Heart right ventricle (tissue), 16 donors: ENCODE results near the gene UTP25. TPM values are rescaled to one million over a fixed set of nuclear protein-coding genes. Genes with fewer than 3 reads are reported as not detected.
"Not testable (repeated sequence)": the region's sequence is repeated elsewhere in the genome, so short reads cannot be mapped to it uniquely, and the experiment has no call there.

Source experiments
- ATAC-seq, 8 donors: fragments of 200-7000 bp; cut with Tn5 transposase; one replicate each; pipeline ENCODE4 v1.9.1; 2020; ENCODE audit warnings: mild to moderate bottlenecking in 8 of 8, moderate library complexity in 8 of 8, moderate number of reproducible peaks in 1 of 8
- DNase-seq, 2 donors: peaks; one replicate each; pipeline ENCODE4 v3.0.0-alpha.2; 2020
- H3K27ac ChIP-seq, 10 donors: fragments of 200-600 bp; sonication (generic) in 2 of 10; one replicate each; pipeline versions ENCODE4 v1.5.0 to v1.8.0; 2020 to 2022; ENCODE audit warnings: mild to moderate bottlenecking in 3 of 10
- H3K27me3 ChIP-seq, 7 donors: fragments of 200-600 bp; one replicate each; pipeline ENCODE4 v1.8.0; 2021 to 2022; ENCODE audit warnings: mild to moderate bottlenecking in 2 of 7
- H3K36me3 ChIP-seq, 9 donors: fragments of 200-600 bp; sonication (generic) in 1 of 9; one replicate each; pipeline versions ENCODE4 v1.5.0 to v1.8.0; 2020 to 2022; ENCODE audit warnings: mild to moderate bottlenecking in 2 of 9
- H3K4me1 ChIP-seq, 9 donors: fragments of 200-600 bp; sonication (generic) in 1 of 9; one replicate each; pipeline versions ENCODE4 v1.5.0 to v1.8.0; 2020 to 2022; ENCODE audit warnings: mild to moderate bottlenecking in 4 of 9
- H3K4me3 ChIP-seq, 10 donors: fragments of 200-600 bp; sonication (generic) in 2 of 10; one replicate each; pipeline versions ENCODE4 v1.5.0 to v1.8.0; 2020 to 2022; ENCODE audit warnings: mild to moderate bottlenecking in 7 of 10, moderate library complexity in 2 of 10
- H3K9me3 ChIP-seq, 11 donors: fragments of 200-600 bp in 10 of 11; sonication (generic) in 2 of 11; one replicate each; pipeline versions ENCODE4 v1.5.0 to v1.8.0; 2013 to 2022; ENCODE audit warnings: mild to moderate bottlenecking in 2 of 11, control low read depth in 1 of 11, moderate library complexity in 1 of 11
- WGBS, 2 donors: extraction: QIAGEN DNeasy Blood & Tissue Kit; methylation state at CpG; one replicate each; pipeline ENCODE4 v1.1.7; 2013; ENCODE audit warnings: inconsistent platforms in 1 of 2; 5-methylcytosine and 5-hydroxymethylcytosine counted together
- intact Hi-C, 10 donors: fragments of 100-400 bp; cut with DNase I; formaldehyde crosslinking; loops; one replicate each; pipeline versions ENCODE4 v1.11.1 to v1.14.2; 2022
- polyA plus RNA-seq, 2 donors: library from polyadenylated mRNA; stranded (reverse); fragments of 200-250 nt; gene quantifications; one replicate each; pipeline ENCODE4 v1.2.3, GENCODE V29; 2013
- total RNA-seq, 10 donors: library from RNA; stranded (reverse); fragmentation: NEBNext Ultra II Directional in 3 of 10; extraction: Animal tissue kit (Norgen Biotek cat#: 25700) in 3 of 10; gene quantifications; one replicate each; pipeline versions ENCODE4 v1.2.1 to v1.2.4, GENCODE V29; 2021 to 2023
- TF ChIP-seq, protein P1 (sequence below), 9 donors: fragments of 200-600 bp; sonication (generic) in 2 of 9; IDR thresholded peaks; one replicate each; pipeline versions ENCODE4 v1.5.0 to v1.8.0; 2021 to 2022; ENCODE audit warnings: antibody characterized with exemption in 9 of 9, mild to moderate bottlenecking in 5 of 9, moderate library complexity in 1 of 9
- donor health status: Arrhythmogenic right ventricular cardiomyopathy.
- donor health status: ischemic (EF 13 %, LVEDD 7.1; RV severe dilation, severe dysfunction).
- donor health status: healthy with polysubstance abuse.
- donor health status: DM: no; HTN: yes; CAD: no.
- donor health status: DM: no; HTN: no; CAD: no.
- donor health status: ischemic (EF 25% LVEDD 6.9; RV normal size, moderate dysfunction).
- donor health status: ischemic (EF 25% LVEDD 5.7; RV mildly dilated, moderate dysfunction).
- donor health status: healthy.
- donor health status: DM: yes; HTN: yes; CAD: no.
- donor health status: Ischemic cardiomyopathy.
- donor health status: ischemic (EF 35%, LVEDD 5.7; RV mildly dilated, moderate dysfunction).
- donor health status: nonischemic (EF 11% LVEDD 7.7; RV severe dilation, severe dysfunction).
- donor health status: DM: yes; HTN: yes; CAD: no.
- donor health status: PGD.
- donor health status: ischemic (EF 29% LVEDD 5.4; RV normal size, mild dysfunction).
- donor health status: nonischemic (EF 23%, LVEDD 6.1; RV moderate dilation, normal function).

UTP25 gene
- total and polyA plus RNA-seq, 12 donors = 0.73 to 4.2 (median 3.1) TPM

DNA sequence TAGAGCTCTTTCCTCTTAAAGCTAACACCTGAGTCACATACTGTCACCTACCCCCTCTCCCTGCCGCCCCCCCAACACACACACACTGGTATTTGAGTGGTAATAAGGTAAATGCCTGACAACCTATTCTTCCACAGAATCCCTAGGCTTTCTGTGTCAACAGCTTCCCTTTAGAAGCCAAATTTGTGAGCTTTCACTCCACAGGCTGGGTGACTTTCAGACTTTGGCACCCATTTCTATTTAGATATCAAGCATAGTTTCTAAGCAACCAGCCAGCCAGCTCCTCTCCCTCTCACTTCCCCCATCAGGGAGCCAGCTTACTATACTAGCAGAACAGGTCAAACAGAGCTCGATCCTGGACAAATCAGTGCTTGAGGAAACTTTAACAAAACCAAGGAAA lies 40.2 kb upstream of the UTP25 start:
- H3K4me3 ChIP-seq = no peak overlapping the region
- DNase-seq (peak in 1 of 2 donors; percentile 58), ATAC-seq (peak in 6 of 8 donors; percentile 19 to 69 (median 54))
- peaks cover 0 to 35% (median 0%) of the 10 kb centered on the region in 9 donors for H3K36me3 ChIP-seq
- intact Hi-C loops = loop anchor here in 3 of 10 donors (5.0 kb wide), 1 partner anchor 40 kb away; the partner anchor contains the start of gene UTP25 (in 3 of the 3)
- H3K27me3 ChIP-seq = peaks cover 0 to 28% (median 0%) of the 10 kb centered on the region in 7 donors
- no peaks in the 10 kb centered on the region for H3K9me3 ChIP-seq
- WGBS, 2 donors = 32 to 45% methylated on average over 2 of the region's 2 CpGs
- H3K4me1 ChIP-seq = peaks cover 0 to 57% (median 31%) of the 10 kb centered on the region in 9 donors
- TF ChIP-seq, protein P1, sequence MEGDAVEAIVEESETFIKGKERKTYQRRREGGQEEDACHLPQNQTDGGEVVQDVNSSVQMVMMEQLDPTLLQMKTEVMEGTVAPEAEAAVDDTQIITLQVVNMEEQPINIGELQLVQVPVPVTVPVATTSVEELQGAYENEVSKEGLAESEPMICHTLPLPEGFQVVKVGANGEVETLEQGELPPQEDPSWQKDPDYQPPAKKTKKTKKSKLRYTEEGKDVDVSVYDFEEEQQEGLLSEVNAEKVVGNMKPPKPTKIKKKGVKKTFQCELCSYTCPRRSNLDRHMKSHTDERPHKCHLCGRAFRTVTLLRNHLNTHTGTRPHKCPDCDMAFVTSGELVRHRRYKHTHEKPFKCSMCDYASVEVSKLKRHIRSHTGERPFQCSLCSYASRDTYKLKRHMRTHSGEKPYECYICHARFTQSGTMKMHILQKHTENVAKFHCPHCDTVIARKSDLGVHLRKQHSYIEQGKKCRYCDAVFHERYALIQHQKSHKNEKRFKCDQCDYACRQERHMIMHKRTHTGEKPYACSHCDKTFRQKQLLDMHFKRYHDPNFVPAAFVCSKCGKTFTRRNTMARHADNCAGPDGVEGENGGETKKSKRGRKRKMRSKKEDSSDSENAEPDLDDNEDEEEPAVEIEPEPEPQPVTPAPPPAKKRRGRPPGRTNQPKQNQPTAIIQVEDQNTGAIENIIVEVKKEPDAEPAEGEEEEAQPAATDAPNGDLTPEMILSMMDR (IDR thresholded peaks at IDR 0.05) = no peak
- H3K27ac ChIP-seq = peak overlapping the region in 9 of 10 donors; percentile 66 to 91 (median 79)

GRCh38 chr1:209789245-209789644 lies 38.5 kb upstream of the UTP25 start:
- H3K4me3 ChIP-seq = no peak overlapping the region
- H3K27ac ChIP-seq = no peak overlapping the region
- peaks cover 0 to 41% (median 19%) of the 10 kb centered on the region in 9 donors for H3K4me1 ChIP-seq
- no peak for DNase-seq
- no peaks in the 10 kb centered on the region for H3K9me3 ChIP-seq
- ATAC-seq = no peak
- TF ChIP-seq, protein P1 (IDR thresholded peaks at IDR 0.05) = no peak
- H3K36me3 ChIP-seq = peaks cover 0 to 40% (median 0%) of the 10 kb centered on the region in 9 donors
- WGBS, 2 donors = 76 to 90% methylated on average over 1 of the region's 1 CpG
- intact Hi-C loops = loop anchor here in 3 of 10 donors (5.0 kb wide), 1 partner anchor 38 kb away; the partner anchor contains the start of gene UTP25 (in 3 of the 3)
- peaks cover 0 to 39% (median 0%) of the 10 kb centered on the region in 7 donors for H3K27me3 ChIP-seq

DNA sequence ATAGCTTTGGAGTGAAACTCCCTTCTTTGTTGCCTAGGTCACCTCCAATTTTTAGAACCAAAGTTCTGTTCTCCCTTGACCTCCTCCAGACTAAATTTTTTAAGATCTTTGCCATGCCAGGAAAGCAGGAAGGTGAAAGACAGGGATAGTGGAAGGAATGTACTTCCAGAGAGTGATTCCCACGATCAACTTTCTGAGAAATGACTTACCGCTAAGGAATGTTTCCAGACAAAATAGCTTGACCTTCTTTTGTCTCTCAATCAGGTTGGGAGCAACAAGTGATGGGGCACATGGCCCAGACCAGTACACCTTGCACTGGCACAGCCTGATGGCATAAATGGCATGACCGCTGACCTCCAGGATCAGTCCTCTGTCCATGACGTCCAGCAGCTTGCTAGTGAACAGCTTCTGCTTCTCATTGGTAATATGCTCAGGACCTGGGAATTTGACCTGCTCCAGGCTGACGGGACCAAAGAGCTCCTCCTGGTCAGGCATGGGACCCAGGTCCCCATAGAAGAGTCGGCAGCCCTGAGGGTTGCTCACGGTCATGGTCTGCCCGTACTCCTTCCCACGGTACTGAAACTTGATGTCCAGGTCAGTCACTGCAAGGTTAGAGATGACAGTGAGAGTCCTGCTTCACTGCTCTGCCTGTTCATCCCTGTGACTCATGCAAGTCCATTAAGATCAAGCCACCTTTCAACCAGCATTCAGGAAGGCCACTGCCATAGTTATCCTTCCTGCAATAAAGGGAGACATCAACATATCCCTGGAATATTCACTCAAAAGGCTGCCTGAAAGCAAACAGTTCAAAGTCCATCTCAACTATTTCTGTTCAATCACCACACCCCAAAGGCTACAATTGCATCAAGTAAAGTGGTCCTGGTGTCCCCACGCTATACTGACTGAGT lies 37.2 kb upstream of the UTP25 start:
- intact Hi-C loops = no loop called here
- H3K9me3 ChIP-seq = no peaks in the 10 kb centered on the region
- H3K4me3 ChIP-seq = no peak overlapping the region
- TF ChIP-seq, protein P1 (IDR thresholded peaks at IDR 0.05) = no peak
- peak overlapping the region in 2 of 10 donors; percentile 1 to 32 for H3K27ac ChIP-seq
- H3K4me1 ChIP-seq = peaks cover 0 to 32% (median 12%) of the 10 kb centered on the region in 9 donors
- peaks cover 0 to 49% (median 0%) of the 10 kb centered on the region in 7 donors for H3K27me3 ChIP-seq
- peaks cover 0 to 40% (median 0%) of the 10 kb centered on the region in 9 donors for H3K36me3 ChIP-seq
- DNase-seq = no peak
- no peak for ATAC-seq
- 85 to 88% methylated on average over 10 of the region's 10 CpGs for WGBS, 2 donors

- no peak for ATAC-seq
- Histone ChIP-seq H3K27me3 (peaks cover 0 to 49% (median 0%) of the 10 kb centered on the region in 7 donors), H3K36me3 (peaks cover 0 to 40% (median 0%) of the 10 kb centered on the region in 9 donors), H3K27ac (no peak overlapping the region), H3K4me1 (peaks cover 0 to 24% (median 5%) of the 10 kb centered on the region in 9 donors), H3K9me3 (no peaks in the 10 kb centered on the region), H3K4me3 (no peak overlapping the region)
- intact Hi-C loops = no loop called here
- TF ChIP-seq, protein P1 (IDR thresholded peaks at IDR 0.05) = no peak
- DNase-seq = no peak
- WGBS, 2 donors = 35% methylated on average over 1 of the region's 1 CpG
Observed at GRCh38 chr1:209791920-209792319, 35.9 kb upstream of the UTP25 start.

- H3K36me3 ChIP-seq = peaks cover 0 to 37% (median 0%) of the 10 kb centered on the region in 9 donors
- H3K27ac ChIP-seq, intact Hi-C loops, DNase-seq, ATAC-seq, H3K4me3 ChIP-seq, H3K4me1 ChIP-seq, H3K9me3 ChIP-seq: not testable (repeated sequence)
- WGBS, 2 donors = 85 to 90% methylated on average over 3 of the region's 3 CpGs
- peaks cover 0 to 36% (median 0%) of the 10 kb centered on the region in 7 donors for H3K27me3 ChIP-seq
Observed at GRCh38 chr1:209793711-209794110, 34.1 kb upstream of the UTP25 start.
